ENCODE measurements around the gene SLC22A31.

DNA sequence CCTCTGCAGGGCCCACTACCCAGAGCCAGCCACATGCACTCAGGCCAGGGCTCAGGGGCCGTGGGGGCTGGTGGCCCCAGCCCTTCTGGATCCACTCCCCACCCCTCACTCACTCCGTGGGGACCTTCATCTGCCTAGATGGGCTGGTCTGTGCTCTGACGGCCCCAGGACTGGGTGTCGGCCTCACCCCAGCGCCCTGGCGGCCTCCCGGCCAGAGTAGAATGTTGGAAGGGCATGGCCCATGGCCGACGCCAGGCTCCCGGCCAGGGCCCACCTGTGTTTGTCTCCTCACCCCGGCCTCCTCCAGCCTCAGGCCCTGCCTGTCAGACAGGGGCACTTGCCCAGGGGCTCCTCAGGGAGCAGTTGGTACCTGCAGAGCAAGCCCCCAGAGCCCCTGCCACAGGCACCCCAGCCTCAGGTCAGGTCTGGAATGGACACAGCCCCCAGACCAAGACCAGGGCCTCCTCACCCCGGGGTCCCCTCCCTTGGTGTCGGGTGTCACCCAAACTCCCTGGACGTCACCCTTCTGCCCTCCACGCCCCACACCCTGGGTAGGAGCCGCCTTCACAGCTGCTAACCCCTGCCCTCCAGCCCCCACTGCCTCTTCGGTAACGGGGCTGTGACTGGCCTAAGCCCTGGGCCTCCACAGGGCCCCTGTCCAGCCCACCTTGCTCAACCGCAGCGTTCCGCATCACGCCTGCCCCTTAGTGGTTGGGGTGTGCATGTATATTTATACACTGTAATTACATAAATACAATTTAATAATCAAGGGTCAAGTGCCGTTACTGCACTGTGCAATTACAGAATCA is 31.8 kb downstream of the SLC22A31 start:
- no peak for TF ChIP-seq POLR2A (IDR thresholded peaks at IDR 0.05; ENCODE audit: low read depth, low read length)
- TF ChIP-seq POLR2AphosphoS5 (IDR thresholded peaks at IDR 0.05; ENCODE audit: low read depth, low read length): no peak

Measured in GM12892 (cell line).